Suprapubic skin (tissue), 4 donors: ENCODE measurements around the gene MEX3D. TPM values are rescaled to one million over a fixed set of nuclear protein-coding genes. Genes with fewer than 3 reads are reported as not detected.

Experiments
- DNase-seq, 2 donors: peaks; one replicate each; pipeline ENCODE4 v3.0.0-alpha.2; 2019; ENCODE audit warnings: low spot score in 2 of 2
- H3K27ac ChIP-seq: fragments of 200-600 bp; sonication (generic); one replicate; pipeline ENCODE4 v1.5.1; 2019
- H3K27me3 ChIP-seq: fragments of 200-600 bp; sonication (generic); one replicate; pipeline ENCODE4 v1.5.1; 2019
- H3K36me3 ChIP-seq: fragments of 200-600 bp; sonication (generic); one replicate; pipeline ENCODE4 v1.5.1; 2019
- H3K4me1 ChIP-seq: fragments of 200-600 bp; sonication (generic); one replicate; pipeline ENCODE4 v1.5.1; 2019
- H3K4me3 ChIP-seq: fragments of 200-600 bp; sonication (generic); one replicate; pipeline ENCODE4 v1.5.1; 2019; ENCODE audit warnings: mild to moderate bottlenecking
- H3K9me3 ChIP-seq: fragments of 200-600 bp; sonication (generic); one replicate; pipeline ENCODE4 v1.5.1; 2019
- EP300 ChIP-seq: sonication (generic); formaldehyde crosslinking; IDR thresholded peaks from one replicate; pipeline ENCODE4 v1.6.1; 2017; ENCODE audit warnings: antibody characterized with exemption
- POLR2A ChIP-seq, 2 donors: fragments of 450-650 bp; IDR thresholded peaks; one replicate each; pipeline ENCODE4 v1.6.1; 2017; ENCODE audit warnings: antibody characterized with exemption in 2 of 2, mild to moderate bottlenecking in 2 of 2, moderate library complexity in 2 of 2
- POLR2AphosphoS5 ChIP-seq, 3 donors: sonication (generic); formaldehyde crosslinking; IDR thresholded peaks; one replicate each; pipeline ENCODE4 v1.6.1; 2017; ENCODE audit warnings: antibody characterized with exemption in 3 of 3
- whole genome bisulfite sequencing: methylation state at CpG from one replicate; pipeline ENCODE4 v1.1.5; 2018; 5-methylcytosine and 5-hydroxymethylcytosine counted together
- total RNA-seq, 4 donors: library from RNA; depleted of rRNA; stranded (reverse); fragments of >200 nt; gene quantifications; one replicate each; pipeline ENCODE4 v1.1.0, GENCODE V29; 2016
- TF ChIP-seq, protein P1 (sequence below), 2 donors: fragments of 200-600 bp in 1 of 2; fragments of 450-650 bp in 1 of 2; sonication (generic) in 1 of 2; IDR thresholded peaks; one replicate each; pipeline ENCODE4 v1.5.1; 2016 to 2019; ENCODE audit warnings: antibody characterized with exemption in 2 of 2, mild to moderate bottlenecking in 1 of 2, moderate library complexity in 1 of 2

The MEX3D gene
- total RNA-seq, 4 donors from 2014 or later, result 20.1 to 36.4 (median 26.9) TPM

DNA sequence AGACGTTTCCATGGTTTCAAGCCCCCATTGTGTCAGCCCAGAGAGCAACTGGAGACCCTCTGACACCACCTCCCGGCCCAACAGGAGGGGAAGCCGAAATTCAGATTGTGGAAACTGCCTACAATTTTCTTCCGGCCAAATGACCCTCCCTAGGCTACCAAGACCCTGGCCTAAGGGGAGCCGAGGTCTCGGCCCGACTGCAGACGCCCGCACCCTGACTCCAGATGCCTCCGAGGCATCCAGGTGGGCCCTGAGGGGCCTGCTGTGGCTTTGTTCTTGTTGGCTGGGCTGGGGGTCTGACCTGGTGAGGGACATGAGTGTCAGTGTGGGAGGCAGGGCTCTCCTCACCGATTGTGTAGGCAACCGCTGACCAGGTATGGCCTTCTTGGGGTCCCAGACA, 9.6 kb downstream of the MEX3D start:
- Histone ChIP-seq H3K9me3 (no peaks in the 10 kb centered on the region), H3K4me3 (no peak overlapping the region), H3K27ac (no peak overlapping the region), H3K36me3 (peaks cover 19% of the 10 kb centered on the region), H3K4me1 (peaks cover 5% of the 10 kb centered on the region), H3K27me3 (no peaks in the 10 kb centered on the region)
- TF ChIP-seq POLR2A (IDR thresholded peaks at IDR 0.05) (no peak), POLR2AphosphoS5 (IDR thresholded peaks at IDR 0.05) (no peak), EP300 (no peak)
- TF ChIP-seq, protein P1, sequence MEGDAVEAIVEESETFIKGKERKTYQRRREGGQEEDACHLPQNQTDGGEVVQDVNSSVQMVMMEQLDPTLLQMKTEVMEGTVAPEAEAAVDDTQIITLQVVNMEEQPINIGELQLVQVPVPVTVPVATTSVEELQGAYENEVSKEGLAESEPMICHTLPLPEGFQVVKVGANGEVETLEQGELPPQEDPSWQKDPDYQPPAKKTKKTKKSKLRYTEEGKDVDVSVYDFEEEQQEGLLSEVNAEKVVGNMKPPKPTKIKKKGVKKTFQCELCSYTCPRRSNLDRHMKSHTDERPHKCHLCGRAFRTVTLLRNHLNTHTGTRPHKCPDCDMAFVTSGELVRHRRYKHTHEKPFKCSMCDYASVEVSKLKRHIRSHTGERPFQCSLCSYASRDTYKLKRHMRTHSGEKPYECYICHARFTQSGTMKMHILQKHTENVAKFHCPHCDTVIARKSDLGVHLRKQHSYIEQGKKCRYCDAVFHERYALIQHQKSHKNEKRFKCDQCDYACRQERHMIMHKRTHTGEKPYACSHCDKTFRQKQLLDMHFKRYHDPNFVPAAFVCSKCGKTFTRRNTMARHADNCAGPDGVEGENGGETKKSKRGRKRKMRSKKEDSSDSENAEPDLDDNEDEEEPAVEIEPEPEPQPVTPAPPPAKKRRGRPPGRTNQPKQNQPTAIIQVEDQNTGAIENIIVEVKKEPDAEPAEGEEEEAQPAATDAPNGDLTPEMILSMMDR (IDR thresholded peaks at IDR 0.05), result no peak
- 92% methylated on average over 6 of the region's 12 CpGs for WGBS
- DNase-seq, result no peak

DNA sequence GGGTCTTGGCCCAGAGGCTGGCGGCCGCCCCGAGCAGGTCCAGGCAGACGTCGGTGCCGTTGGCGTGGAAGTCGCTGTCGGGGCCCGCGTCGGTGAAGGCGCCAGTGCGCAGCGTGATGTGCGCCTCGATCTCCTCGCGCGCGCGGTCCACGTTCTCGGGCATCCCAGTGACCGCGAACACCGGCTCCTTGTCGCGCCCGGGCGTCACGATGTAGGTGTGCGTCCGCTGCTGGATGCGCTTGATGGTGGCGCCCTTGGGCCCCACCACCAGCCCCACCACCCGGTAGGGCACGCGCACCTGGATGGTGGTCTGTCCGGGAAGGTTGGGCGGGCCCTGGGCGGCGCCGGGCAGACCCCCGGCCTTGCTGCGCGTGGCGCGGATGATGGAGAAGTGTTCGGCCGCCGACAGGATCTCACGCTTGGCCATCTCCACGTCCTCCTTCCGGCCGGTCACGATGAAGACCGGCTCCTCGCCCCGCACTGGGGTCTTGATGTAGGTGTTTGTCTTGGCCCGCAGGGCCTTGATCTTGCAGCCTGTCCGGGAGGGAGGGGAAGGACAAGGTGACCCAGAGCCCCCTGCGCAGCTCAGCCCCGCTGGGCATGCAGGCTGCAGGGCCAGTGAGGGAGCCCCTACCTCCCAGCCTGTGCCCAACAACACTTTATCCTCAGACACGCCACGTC, 11.6 kb downstream of the MEX3D start:
- no peaks in the 10 kb centered on the region for H3K27me3 ChIP-seq
- no peak for TF ChIP-seq EP300
- TF ChIP-seq, protein P1 (IDR thresholded peaks at IDR 0.05), result no peak
- DNase-seq, result no peak
- H3K4me3 ChIP-seq, result no peak overlapping the region
- 93% methylated on average over 49 of the region's 66 CpGs for WGBS
- H3K9me3 ChIP-seq, result no peaks in the 10 kb centered on the region
- no peak overlapping the region for H3K27ac ChIP-seq
- peaks cover 19% of the 10 kb centered on the region for H3K36me3 ChIP-seq
- peaks cover 5% of the 10 kb centered on the region for H3K4me1 ChIP-seq

- peaks cover 19% of the 10 kb centered on the region for H3K36me3 ChIP-seq
- H3K4me1 ChIP-seq, result peaks cover 5% of the 10 kb centered on the region
- WGBS, result 95% methylated on average over 105 of the region's 121 CpGs
Observed at GRCh38 chr19:1555487-1556389, 12.4 kb downstream of the MEX3D start.

DNA sequence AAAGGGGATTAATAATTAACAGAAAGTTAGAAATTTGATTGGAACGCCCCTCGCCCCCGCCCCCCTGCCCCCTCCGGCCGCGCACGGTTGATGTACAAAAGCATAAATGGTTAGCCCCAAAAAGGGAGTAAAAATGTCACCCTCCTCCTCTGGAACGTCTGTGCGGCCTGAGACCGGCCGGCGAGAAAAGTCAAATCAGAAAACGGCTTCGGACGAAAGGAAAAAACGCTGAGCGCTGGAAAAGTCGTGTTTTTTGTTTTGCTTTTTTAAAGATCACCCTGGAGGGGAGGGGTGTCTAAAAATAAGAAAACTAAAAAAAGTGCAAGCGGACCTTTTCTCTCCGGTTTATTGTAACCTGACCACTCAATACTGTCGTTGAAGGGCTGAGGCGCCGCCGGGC, 13.2 kb downstream of the MEX3D start:
- Histone ChIP-seq H3K36me3 (peaks cover 19% of the 10 kb centered on the region), H3K27me3 (no peaks in the 10 kb centered on the region), H3K27ac (no peak overlapping the region), H3K4me1 (no peaks in the 10 kb centered on the region), H3K4me3 (no peak overlapping the region), H3K9me3 (no peaks in the 10 kb centered on the region)
- DNase-seq, result no peak
- WGBS, result 91% methylated on average over 24 of the region's 24 CpGs
- TF ChIP-seq POLR2A (IDR thresholded peaks at IDR 0.05) (no peak), EP300 (no peak), POLR2AphosphoS5 (IDR thresholded peaks at IDR 0.05) (no peak)

More at GRCh38 chr19:1555487-1556389, 12.4 kb downstream of the MEX3D start:
- H3K27ac ChIP-seq, result no peak overlapping the region
- H3K4me3 ChIP-seq, result no peak overlapping the region
- no peaks in the 10 kb centered on the region for H3K9me3 ChIP-seq
- DNase-seq, result no peak
- H3K27me3 ChIP-seq, result no peaks in the 10 kb centered on the region
- TF ChIP-seq, protein P1 (IDR thresholded peaks at IDR 0.05), result no peak
- TF ChIP-seq POLR2A (IDR thresholded peaks at IDR 0.05) (no peak), POLR2AphosphoS5 (IDR thresholded peaks at IDR 0.05) (no peak), EP300 (no peak)

- peaks cover 19% of the 10 kb centered on the region for H3K36me3 ChIP-seq
- no peak overlapping the region for H3K4me3 ChIP-seq
- no peak overlapping the region for H3K27ac ChIP-seq
- H3K27me3 ChIP-seq, result no peaks in the 10 kb centered on the region
- DNase-seq, result no peak
- H3K4me1 ChIP-seq, result no peaks in the 10 kb centered on the region
- no peaks in the 10 kb centered on the region for H3K9me3 ChIP-seq
- TF ChIP-seq EP300, result no peak
- no peak for TF ChIP-seq POLR2A (IDR thresholded peaks at IDR 0.05)
- TF ChIP-seq, protein P1 (IDR thresholded peaks at IDR 0.05), result no peak
- TF ChIP-seq POLR2AphosphoS5 (IDR thresholded peaks at IDR 0.05), result no peak
- 84% methylated on average over 10 of the region's 10 CpGs for WGBS
Observed at GRCh38 chr19:1553415-1553814, 14.7 kb downstream of the MEX3D start.
